Liver (tissue), 9 donors: ENCODE measurements around the gene RHOT1. TPM values are rescaled to one million over a fixed set of nuclear protein-coding genes. Genes with fewer than 3 reads are reported as not detected.
"Not testable (repeated sequence)": the region's sequence is repeated elsewhere in the genome, so short reads cannot be mapped to it uniquely, and the experiment has no call there.

Experiments
- DNase-seq: peaks from one replicate; pipeline ENCODE4 v3.0.0-alpha.2; 2017; ENCODE audit warnings: low spot score
- H3K27ac ChIP-seq, 2 donors: one replicate each; pipeline ENCODE4 v1.7.0; 2013; ENCODE audit warnings: inconsistent platforms in 2 of 2, low read length in 2 of 2, control low read depth in 1 of 2, low read depth in 1 of 2, mild to moderate bottlenecking in 1 of 2
- H3K27me3 ChIP-seq, 4 donors: one replicate each; pipeline versions ENCODE4 v1.6.1 to v1.7.0; 2013; ENCODE audit warnings: low read length in 3 of 4, inconsistent platforms in 1 of 4, mild to moderate bottlenecking in 1 of 4, moderate library complexity in 1 of 4; ENCODE audit not compliant: control insufficient read depth in 4 of 4, insufficient read depth in 4 of 4
- H3K36me3 ChIP-seq, 4 donors: one replicate each; pipeline versions ENCODE4 v1.6.1 to v1.7.0; 2013; ENCODE audit warnings: low read length in 3 of 4, mild to moderate bottlenecking in 3 of 4, low read depth in 1 of 4, moderate library complexity in 1 of 4; ENCODE audit not compliant: control insufficient read depth in 4 of 4, insufficient read depth in 3 of 4
- H3K4me1 ChIP-seq, 4 donors: one replicate each; pipeline versions ENCODE4 v1.6.1 to v1.7.0; 2013; ENCODE audit warnings: low read length in 3 of 4, mild to moderate bottlenecking in 3 of 4, moderate library complexity in 1 of 4; ENCODE audit not compliant: control insufficient read depth in 4 of 4, insufficient read depth in 4 of 4
- H3K4me3 ChIP-seq, 3 donors: one replicate each; pipeline versions ENCODE4 v1.6.1 to v1.7.0; 2013; ENCODE audit warnings: low read length in 3 of 3, control low read depth in 1 of 3, low read depth in 1 of 3, mild to moderate bottlenecking in 1 of 3
- H3K9ac ChIP-seq, 2 donors: one replicate each; pipeline ENCODE4 v1.7.0; 2013; ENCODE audit warnings: low read length in 2 of 2, mild to moderate bottlenecking in 2 of 2, moderate library complexity in 2 of 2, control low read depth in 1 of 2, low read depth in 1 of 2
- H3K9me3 ChIP-seq, 4 donors: one replicate each; pipeline versions ENCODE4 v1.6.1 to v1.7.0; 2013; ENCODE audit warnings: low read length in 3 of 4; ENCODE audit not compliant: control insufficient read depth in 4 of 4
- ATF3 ChIP-seq: IDR thresholded peaks from 2 replicates; pipeline ENCODE4 v1.6.1; 2016; ENCODE audit warnings: antibody characterized with exemption
- CTCF ChIP-seq: fragments of 150-350 bp; IDR thresholded peaks from 2 replicates; pipeline ENCODE4 v1.5.1; 2017; ENCODE audit warnings: improper control_type of control experiment, low read depth, low read length; ENCODE audit not compliant: missing input control
- FOXA2 ChIP-seq: IDR thresholded peaks from 2 replicates; pipeline ENCODE4 v1.6.1; 2016; ENCODE audit warnings: antibody characterized with exemption
- HNF4A ChIP-seq, 2 donors: conservative IDR thresholded peaks; 2 replicates each; pipeline ENCODE4 v1.6.1; 2016; ENCODE audit warnings: antibody characterized with exemption in 2 of 2, mild to moderate bottlenecking in 2 of 2
- HNF4G ChIP-seq: IDR thresholded peaks from 2 replicates; pipeline ENCODE4 v1.6.1; 2016; ENCODE audit warnings: antibody characterized with exemption
- JUND ChIP-seq, 2 donors: IDR thresholded peaks; 2 replicates each; pipeline ENCODE4 v1.6.1; 2016; ENCODE audit warnings: antibody characterized with exemption in 2 of 2
- NR2F2 ChIP-seq: IDR thresholded peaks from 2 replicates; pipeline ENCODE4 v1.6.1; 2016; ENCODE audit warnings: antibody characterized with exemption
- RAD21 ChIP-seq, 2 donors: IDR thresholded peaks; 2 replicates each; pipeline ENCODE4 v1.6.1; 2016; ENCODE audit warnings: antibody characterized with exemption in 2 of 2, mild to moderate bottlenecking in 2 of 2
- REST ChIP-seq: IDR thresholded peaks from 2 replicates; pipeline ENCODE4 v1.6.1; 2016; ENCODE audit warnings: antibody characterized with exemption, mild to moderate bottlenecking
- TAF1 ChIP-seq: conservative IDR thresholded peaks from 2 replicates; pipeline ENCODE4 v1.6.1; 2016; ENCODE audit warnings: antibody characterized with exemption, mild to moderate bottlenecking
- YY1 ChIP-seq: IDR thresholded peaks from 2 replicates; pipeline ENCODE4 v1.6.1; 2016; ENCODE audit warnings: antibody characterized with exemption, mild to moderate bottlenecking
- WGBS: extraction: QIAGEN DNeasy Blood & Tissue Kit; methylation state at CpG from one replicate; pipeline ENCODE4 v1.1.7; 2013; 5-methylcytosine and 5-hydroxymethylcytosine counted together
- polyA plus RNA-seq, 2 donors: library from polyadenylated mRNA; stranded (reverse) in 1 of 2; unstranded in 1 of 2; fragments of 200-250 nt in 1 of 2; fragments of >200 nt in 1 of 2; fragmentation: Nextera tagmentation in 1 of 2; extraction: Ambion mirVana in 1 of 2; gene quantifications; one replicate each; pipeline versions ENCODE4 v1.2.1 to v1.2.3, GENCODE V29; 2013 to 2015
- total RNA-seq, 2 donors: library from RNA; depleted of rRNA; stranded (reverse); fragments of >200 nt; gene quantifications; one replicate each; pipeline ENCODE4 v1.2.3, GENCODE V29; 2014
- donor health status: healthy.
- donor health status: healthy.
- donor health status: healthy.
- donor health status: healthy.
- donor health status: healthy.

Gene RHOT1
- total and polyA plus RNA-seq, 4 donors: 8.1 to 43.4 (median 17.1) TPM

GRCh38 chr17:32261417-32261736 is 119.1 kb downstream of the RHOT1 start:
- Histone ChIP-seq H3K9me3 (no peaks in the 10 kb centered on the region), H3K27ac (no peak overlapping the region), H3K36me3 (no peaks in the 10 kb centered on the region), H3K4me3 (no peak overlapping the region), H3K9ac (no peak overlapping the region), H3K4me1 (peaks cover under 1 to 8% (median under 1%) of the 10 kb centered on the region in 4 donors), H3K27me3 (peaks cover 0 to 5% (median 0%) of the 10 kb centered on the region in 4 donors)
- 38% methylated on average over 7 of the region's 7 CpGs for WGBS
- DNase-seq: no peak
- no peak for TF ChIP-seq REST
- no peak for TF ChIP-seq FOXA2
- no peak for TF ChIP-seq HNF4G
- TF ChIP-seq CTCF: no peak

GRCh38 chr17:32261936-32262510 is 119.7 kb downstream of the RHOT1 start:
- Histone ChIP-seq H3K27me3 (peaks cover 0 to 5% (median 0%) of the 10 kb centered on the region in 4 donors), H3K9me3 (no peaks in the 10 kb centered on the region), H3K27ac (no peak overlapping the region), H3K36me3 (no peaks in the 10 kb centered on the region), H3K4me3 (no peak overlapping the region), H3K4me1 (peaks cover 7 to 15% (median 7%) of the 10 kb centered on the region in 4 donors), H3K9ac (no peak overlapping the region)
- 80% methylated on average over 13 of the region's 13 CpGs for WGBS
- DNase-seq: no peak
- TF ChIP-seq ATF3 (no peak), YY1 (no peak), TAF1 (no peak), HNF4A (conservative IDR thresholded peaks at IDR 0.05) (no peak), RAD21 (IDR thresholded peaks at IDR 0.05) (no peak), JUND (IDR thresholded peaks at IDR 0.05) (no peak), NR2F2 (no peak)

- peaks cover 0 to 10% (median 0%) of the 10 kb centered on the region in 4 donors for H3K27me3 ChIP-seq
- DNase-seq: not testable (repeated sequence)
Measured at GRCh38 chr17:32263515-32263914, 121.2 kb downstream of the RHOT1 start.

More at GRCh38 chr17:32263515-32263914, 121.2 kb downstream of the RHOT1 start:
- not testable (repeated sequence) for H3K9ac ChIP-seq, H3K9me3 ChIP-seq, H3K36me3 ChIP-seq, H3K27ac ChIP-seq, H3K4me3 ChIP-seq
- H3K4me1 ChIP-seq: peaks cover 8 to 16% (median 8%) of the 10 kb centered on the region in 4 donors
- 90% methylated on average over 17 of the region's 17 CpGs for WGBS
